ENCODE measurements around the gene SORT1. TPM values are rescaled to one million over a fixed set of nuclear protein-coding genes. Genes with fewer than 3 reads are reported as not detected.

SORT1 gene
- total RNA-seq, 1 donor from 2014 or later = 0.20 TPM

DNA sequence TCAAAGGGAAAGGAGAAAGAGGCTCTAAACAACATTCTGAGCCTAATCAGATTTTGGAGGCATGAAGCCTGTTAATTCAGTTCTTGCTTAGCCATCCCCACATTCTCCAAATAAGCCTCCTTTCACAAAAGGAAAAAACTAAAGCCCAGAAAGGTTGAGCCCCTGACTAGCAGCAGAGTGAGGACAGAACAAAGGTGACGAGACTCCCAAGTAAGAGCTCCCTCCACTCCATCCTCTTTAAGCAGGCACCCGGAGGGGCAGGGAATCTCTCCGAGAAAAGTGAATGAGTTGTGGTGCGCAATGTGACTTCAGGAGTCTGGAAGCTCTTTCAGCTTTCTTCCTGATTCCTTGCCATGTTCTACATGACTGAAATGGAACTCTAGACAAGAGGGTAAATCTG is 47.5 kb downstream of the SORT1 start:
- no peak for DNase-seq
- Mint-ChIP-seq H3K4me3 (no peak overlapping the region), H3K36me3 (ENCODE audit: low read depth) (no peaks in the 10 kb centered on the region), H3K27ac (no peak overlapping the region), H3K4me1 (no peaks in the 10 kb centered on the region), H3K27me3 (peaks cover 11% of the 10 kb centered on the region), H3K9me3 (no peaks in the 10 kb centered on the region)
- ATAC-seq (ENCODE audit: low read depth) = no peak
- intact Hi-C loops (cut with micrococcal nuclease) = no loop called here
- ChIA-PET CTCF (interaction anchor here (0.9 kb wide), 1 partner anchor 49 kb away, joined by 4 read pairs; no protein-coding TSS in a partner anchor), POLR2A (no interaction called here)
- TF ChIP-seq, protein P1, sequence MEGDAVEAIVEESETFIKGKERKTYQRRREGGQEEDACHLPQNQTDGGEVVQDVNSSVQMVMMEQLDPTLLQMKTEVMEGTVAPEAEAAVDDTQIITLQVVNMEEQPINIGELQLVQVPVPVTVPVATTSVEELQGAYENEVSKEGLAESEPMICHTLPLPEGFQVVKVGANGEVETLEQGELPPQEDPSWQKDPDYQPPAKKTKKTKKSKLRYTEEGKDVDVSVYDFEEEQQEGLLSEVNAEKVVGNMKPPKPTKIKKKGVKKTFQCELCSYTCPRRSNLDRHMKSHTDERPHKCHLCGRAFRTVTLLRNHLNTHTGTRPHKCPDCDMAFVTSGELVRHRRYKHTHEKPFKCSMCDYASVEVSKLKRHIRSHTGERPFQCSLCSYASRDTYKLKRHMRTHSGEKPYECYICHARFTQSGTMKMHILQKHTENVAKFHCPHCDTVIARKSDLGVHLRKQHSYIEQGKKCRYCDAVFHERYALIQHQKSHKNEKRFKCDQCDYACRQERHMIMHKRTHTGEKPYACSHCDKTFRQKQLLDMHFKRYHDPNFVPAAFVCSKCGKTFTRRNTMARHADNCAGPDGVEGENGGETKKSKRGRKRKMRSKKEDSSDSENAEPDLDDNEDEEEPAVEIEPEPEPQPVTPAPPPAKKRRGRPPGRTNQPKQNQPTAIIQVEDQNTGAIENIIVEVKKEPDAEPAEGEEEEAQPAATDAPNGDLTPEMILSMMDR (IDR thresholded peaks at IDR 0.05) = no peak

DNA sequence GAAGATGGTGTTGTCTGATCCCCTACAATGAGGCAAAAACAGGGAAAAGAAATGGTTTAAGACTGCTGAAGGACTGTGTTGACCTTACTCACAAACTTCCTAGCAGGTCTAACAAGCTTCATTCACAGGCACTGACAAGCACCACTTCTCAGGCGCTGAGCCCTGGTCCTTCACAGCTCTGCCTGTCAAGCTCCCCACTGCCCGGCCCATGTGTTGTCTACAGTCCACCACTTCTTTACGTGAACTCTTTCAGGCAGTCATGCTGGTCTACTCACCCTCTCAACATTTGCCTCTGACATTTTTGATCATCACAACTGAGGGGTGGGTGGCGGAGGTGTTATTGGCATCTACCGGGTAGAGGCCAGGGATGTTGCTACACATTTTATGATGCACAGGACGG is 50.2 kb downstream of the SORT1 start:
- no peak overlapping the region for H3K27ac Mint-ChIP-seq
- no peak overlapping the region for H3K4me3 Mint-ChIP-seq
- ChIA-PET CTCF (no interaction called here), POLR2A (no interaction called here)
- TF ChIP-seq, protein P1 (IDR thresholded peaks at IDR 0.05) = no peak
- DNase-seq (no peak), ATAC-seq (ENCODE audit: low read depth) (no peak)
- intact Hi-C loops (cut with micrococcal nuclease) = no loop called here
- H3K36me3 Mint-ChIP-seq (ENCODE audit: low read depth) = no peaks in the 10 kb centered on the region
- no peaks in the 10 kb centered on the region for H3K4me1 Mint-ChIP-seq
- no peaks in the 10 kb centered on the region for H3K9me3 Mint-ChIP-seq
- H3K27me3 Mint-ChIP-seq = peaks cover 3% of the 10 kb centered on the region

- Mint-ChIP-seq H3K27ac (no peak overlapping the region), H3K4me1 (no peaks in the 10 kb centered on the region), H3K27me3 (peaks cover 3% of the 10 kb centered on the region), H3K4me3 (no peak overlapping the region), H3K36me3 (ENCODE audit: low read depth) (no peaks in the 10 kb centered on the region), H3K9me3 (no peaks in the 10 kb centered on the region)
- POLR2A ChIA-PET = interaction anchor here (0.6 kb wide), 1 partner anchor 374 kb away, joined by 3 read pairs; no protein-coding TSS in a partner anchor
- ATAC-seq (ENCODE audit: low read depth) = no peak
- CTCF ChIA-PET = interaction anchor here (1.2 kb wide), 1 partner anchor 66 kb away, joined by 3 read pairs; no protein-coding TSS in a partner anchor
- intact Hi-C loops (cut with micrococcal nuclease) = no loop called here
- DNase-seq = no peak
- TF ChIP-seq, protein P1 (IDR thresholded peaks at IDR 0.05) = no peak
Measured at GRCh38 chr1:109341944-109342930, 55.5 kb downstream of the SORT1 start.

DNA sequence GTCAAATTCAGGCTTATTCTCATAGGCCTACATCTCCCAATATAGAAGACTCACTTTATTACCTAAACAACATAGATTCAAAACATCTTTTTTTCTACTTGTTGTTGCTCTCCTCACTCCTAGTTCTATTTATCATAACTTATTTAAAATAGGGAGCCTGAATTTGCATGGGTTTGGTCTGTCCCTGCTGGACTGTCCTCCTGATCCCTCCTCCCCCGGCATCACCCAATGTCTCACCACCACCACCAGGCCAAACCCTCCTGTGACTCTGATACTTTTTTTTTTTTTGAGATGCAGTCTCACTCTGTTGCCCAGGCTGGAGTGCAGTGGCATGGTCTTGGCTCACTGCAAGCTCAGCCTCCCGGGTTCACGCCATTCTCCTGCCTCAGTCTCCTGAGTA is 59.1 kb downstream of the SORT1 start:
- intact Hi-C loops (cut with micrococcal nuclease) = no loop called here
- DNase-seq (no peak), ATAC-seq (ENCODE audit: low read depth) (no peak)
- Mint-ChIP-seq H3K4me3 (no peak overlapping the region), H3K27ac (no peak overlapping the region), H3K36me3 (ENCODE audit: low read depth) (no peaks in the 10 kb centered on the region), H3K27me3 (no peaks in the 10 kb centered on the region), H3K9me3 (no peaks in the 10 kb centered on the region), H3K4me1 (no peaks in the 10 kb centered on the region)
- ChIA-PET POLR2A (no interaction called here), CTCF (no interaction called here)
- TF ChIP-seq, protein P1 (IDR thresholded peaks at IDR 0.05) = no peak

GRCh38 chr1:109338091-109338490 is 59.6 kb downstream of the SORT1 start:
- Mint-ChIP-seq H3K4me1 (no peaks in the 10 kb centered on the region), H3K27ac (no peak overlapping the region), H3K9me3 (no peaks in the 10 kb centered on the region), H3K27me3 (no peaks in the 10 kb centered on the region), H3K4me3 (no peak overlapping the region), H3K36me3 (ENCODE audit: low read depth) (no peaks in the 10 kb centered on the region)
- intact Hi-C loops (cut with micrococcal nuclease) = no loop called here
- CTCF ChIA-PET = no interaction called here
- DNase-seq (no peak), ATAC-seq (ENCODE audit: low read depth) (no peak)
- POLR2A ChIA-PET = no interaction called here
- TF ChIP-seq, protein P1 (IDR thresholded peaks at IDR 0.05) = no peak
